Hindlimb muscle (tissue), 1 donor: ENCODE data around the gene MGMT. TPM values are rescaled to one million over a fixed set of nuclear protein-coding genes. Genes with fewer than 3 reads are reported as not detected.

Experiments
- DNase-seq: peaks from one replicate; pipeline ENCODE4 v3.0.0-alpha.2; 2013
- polyA plus RNA-seq: library from polyadenylated mRNA; unstranded; fragments of 120-200 nt; gene quantifications from one replicate; pipeline ENCODE4 v1.2.1, GENCODE V29; 2013; ENCODE audit not compliant: insufficient read length

The MGMT gene
- polyA plus RNA-seq, 1 donor: 12.1 TPM

GRCh38 chr10:129522041-129522585 lies 55.1 kb downstream of the MGMT start:
- DNase-seq: no peak

- DNase-seq: no peak
Observed at GRCh38 chr10:129523031-129523722, 56.1 kb downstream of the MGMT start.

GRCh38 chr10:129523723-129524316 lies 56.8 kb downstream of the MGMT start:
- no peak for DNase-seq

DNA sequence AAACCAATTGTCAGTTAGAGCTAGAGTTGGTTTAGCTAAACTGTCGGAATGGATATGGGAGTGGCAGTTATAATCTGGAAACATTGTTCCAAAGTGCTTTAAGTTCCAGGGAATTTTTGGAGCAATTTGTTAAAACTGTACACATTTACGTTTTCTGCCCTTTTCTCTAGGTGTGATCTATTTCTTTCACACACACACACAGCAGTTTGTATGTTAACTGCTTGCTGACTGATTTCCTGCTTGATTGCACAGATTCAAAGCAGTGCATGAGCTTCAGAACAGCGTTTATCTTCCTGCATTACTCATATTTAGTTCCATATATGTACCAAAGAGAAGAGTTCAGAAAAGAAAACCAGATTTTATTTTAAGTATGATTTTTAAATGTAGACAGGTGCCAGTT lies 57.9 kb downstream of the MGMT start:
- no peak for DNase-seq

DNA sequence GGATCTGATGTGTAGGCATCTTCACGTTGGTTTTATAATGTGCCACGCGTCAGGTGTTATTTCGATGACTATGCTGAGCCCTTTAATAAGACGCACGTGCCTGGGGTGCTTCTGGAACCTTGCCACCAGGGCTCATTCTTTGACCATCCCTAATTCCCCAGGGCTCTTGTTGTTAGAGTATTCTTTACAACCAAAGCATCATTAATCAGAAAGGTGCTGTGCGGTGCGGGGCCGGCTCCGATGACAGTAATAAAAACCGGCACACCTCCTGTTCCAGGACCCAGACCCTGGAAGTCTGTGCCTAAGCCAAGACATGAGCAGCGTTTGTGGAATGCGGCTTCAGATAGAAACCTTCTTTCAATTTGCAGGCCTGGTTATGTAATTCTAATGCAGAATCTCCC lies 58.4 kb downstream of the MGMT start:
- peak; percentile 35 for DNase-seq

- DNase-seq: no peak
Observed at GRCh38 chr10:129526943-129527342, 59.9 kb downstream of the MGMT start.

GRCh38 chr10:129528376-129528978 lies 61.4 kb downstream of the MGMT start:
- DNase-seq: no peak

DNA sequence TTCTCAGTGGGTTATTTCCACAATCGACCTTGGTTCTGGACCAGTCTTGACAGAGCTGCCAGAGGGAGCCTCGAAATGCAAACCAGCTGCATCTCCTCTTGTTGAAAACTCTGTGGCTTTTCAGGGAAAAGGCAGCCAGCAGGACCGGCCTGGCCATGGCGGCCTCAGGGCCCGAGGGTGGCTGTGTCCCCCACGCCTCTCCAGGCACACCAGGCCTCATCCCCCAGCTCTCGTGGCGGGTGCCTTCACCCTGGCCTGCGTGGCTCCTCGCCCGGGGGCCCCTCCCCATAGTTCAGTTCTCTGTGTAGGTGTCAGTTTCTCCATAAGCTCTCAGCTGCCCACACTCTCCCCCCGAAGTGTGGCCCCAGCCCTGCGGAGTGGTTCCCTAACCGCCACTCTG lies 63.5 kb downstream of the MGMT start:
- no peak for DNase-seq

DNA sequence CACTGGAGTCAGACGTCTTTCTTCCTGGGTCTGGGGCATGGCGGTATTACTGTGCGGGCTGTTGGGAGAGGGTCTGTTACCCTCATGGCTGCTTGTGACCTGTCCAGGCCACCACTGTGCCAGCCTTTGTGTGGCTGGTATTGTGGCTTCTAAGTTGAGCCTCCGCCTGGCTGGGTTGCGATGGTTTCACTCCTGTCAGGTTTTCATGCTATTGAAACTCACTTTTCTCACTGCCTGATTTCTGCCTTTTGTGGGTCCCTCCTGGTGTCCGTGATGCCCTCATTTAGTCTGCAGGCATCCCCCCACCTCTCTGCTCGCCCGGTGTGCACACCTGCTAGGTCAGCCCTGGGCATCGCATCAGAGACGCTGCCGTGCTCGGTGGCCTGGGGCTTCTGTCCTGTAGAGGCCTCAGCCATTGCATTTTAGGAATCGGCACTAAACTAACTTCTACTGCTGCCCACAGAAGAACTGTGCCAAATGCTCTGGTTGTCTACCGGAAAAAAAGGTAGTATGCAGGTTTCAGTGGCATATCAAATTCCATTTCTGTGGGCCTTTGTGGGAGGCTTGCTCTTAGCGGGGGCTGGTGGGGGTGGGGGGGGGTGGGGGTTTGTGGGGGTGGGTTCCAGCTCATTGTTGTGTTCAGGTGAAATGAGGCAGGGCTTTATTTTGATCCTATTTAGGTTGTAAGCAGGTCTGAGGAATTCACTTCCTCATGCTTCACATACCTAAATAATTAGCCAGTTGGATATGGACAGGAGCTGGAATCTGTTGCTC lies 64.3 kb downstream of the MGMT start:
- DNase-seq: no peak

- DNase-seq: no peak
Observed at GRCh38 chr10:129531969-129532660, 65.1 kb downstream of the MGMT start.

GRCh38 chr10:129532838-129533237 lies 65.8 kb downstream of the MGMT start:
- no peak for DNase-seq

DNA sequence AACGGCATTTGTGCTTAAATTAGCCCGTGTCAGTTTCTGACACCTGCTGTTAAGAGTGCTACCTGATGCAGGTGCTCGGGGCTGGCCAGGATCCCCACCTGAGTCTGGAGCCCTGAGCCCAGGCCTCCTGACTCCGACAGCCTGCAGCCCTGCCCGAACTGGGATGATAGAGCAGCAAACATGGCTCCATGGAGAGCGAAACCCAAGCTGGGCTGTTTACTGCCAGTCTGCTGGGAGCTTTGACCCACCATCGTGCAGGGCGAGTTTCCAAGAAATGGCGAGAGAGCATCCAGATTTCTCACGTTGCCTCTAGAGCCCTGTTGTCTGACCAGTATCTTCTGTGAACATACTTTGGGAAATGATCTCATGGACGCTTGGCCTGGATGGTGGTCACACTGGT lies 66.2 kb downstream of the MGMT start:
- DNase-seq: no peak

- DNase-seq: no peak
Observed at GRCh38 chr10:129534826-129535225, 67.8 kb downstream of the MGMT start.

GRCh38 chr10:129536336-129536735 lies 69.3 kb downstream of the MGMT start:
- DNase-seq: no peak

- no peak for DNase-seq
Observed at GRCh38 chr10:129537151-129537550, 70.1 kb downstream of the MGMT start.

- DNase-seq: no peak
Observed at GRCh38 chr10:129538236-129538635, 71.2 kb downstream of the MGMT start.

DNA sequence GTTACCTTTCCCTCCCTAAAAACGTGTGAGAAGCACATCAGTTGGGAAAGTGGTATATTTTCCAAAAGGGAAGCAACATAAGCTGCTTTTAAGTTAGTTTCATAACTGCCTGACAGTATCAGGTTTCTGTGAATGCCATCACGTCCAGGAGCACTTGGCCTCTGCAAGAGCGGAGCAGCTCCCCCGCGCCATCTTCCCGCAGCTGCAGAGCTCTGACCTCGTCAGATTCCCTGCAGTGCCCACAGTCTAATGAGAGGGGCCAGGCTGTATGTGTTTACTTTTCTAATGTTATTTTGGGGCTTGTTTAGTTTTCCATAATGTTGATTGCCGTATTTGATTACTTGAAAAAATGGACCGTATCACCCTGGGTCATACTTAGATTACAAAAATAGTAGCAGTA lies 74.2 kb downstream of the MGMT start:
- DNase-seq: peak; percentile 42

GRCh38 chr10:129541748-129542487 lies 74.9 kb downstream of the MGMT start:
- no peak for DNase-seq

GRCh38 chr10:129542589-129542988 lies 75.5 kb downstream of the MGMT start:
- no peak for DNase-seq

GRCh38 chr10:129544205-129545202 lies 77.5 kb downstream of the MGMT start:
- DNase-seq: no peak
